Measurements from ENCODE around the gene WDTC1. TPM values are rescaled to one million over a fixed set of nuclear protein-coding genes. Genes with fewer than 3 reads are reported as not detected.

WDTC1 gene
- total RNA-seq, 1 experiment from 2014 or later = 37.1 TPM

- DNase-seq = no peak
- no peaks in the 10 kb centered on the region for H3F3A ChIP-seq (ENCODE audit: insufficient read depth, low read depth)
- BruUV-seq (replicated peaks) = no TSS peak
- no peaks in the 10 kb centered on the region for H4K20me1 ChIP-seq (ENCODE audit: insufficient read depth)
- no peak for TF ChIP-seq EZH2 (IDR thresholded peaks at IDR 0.05; ENCODE audit: low read depth)
- no peak for TF ChIP-seq CTCF (conservative IDR thresholded peaks at IDR 0.05)
- H3K4me3 ChIP-seq = no peak overlapping the region
- no peaks in the 10 kb centered on the region for H3K36me3 ChIP-seq (ENCODE audit: low read depth)
- H3K9me3 ChIP-seq (ENCODE audit: insufficient read depth, low read depth) = no peaks in the 10 kb centered on the region
- no peak overlapping the region for H2AFZ ChIP-seq
- H3K4me1 ChIP-seq (replicated peaks; ENCODE audit: insufficient read depth) = no peaks in the 10 kb centered on the region
- H3K9me2 ChIP-seq (ENCODE audit: insufficient read depth) = no peaks in the 10 kb centered on the region
- intact Hi-C loops (cut with micrococcal nuclease; ENCODE audit: unreplicated experiment) = no loop called here
- no peak overlapping the region for H3K4me2 ChIP-seq
- CTCF ChIA-PET = no interaction called here
- no peaks in the 10 kb centered on the region for H3K79me2 ChIP-seq (ENCODE audit: low read depth)
- no peak overlapping the region for H3K27ac ChIP-seq
- no peaks in the 10 kb centered on the region for H3K27me3 ChIP-seq (ENCODE audit: insufficient read depth, low read depth)
- POLR2A ChIA-PET (ENCODE audit: unreplicated experiment) = no interaction called here
These were observed 34.8 kb downstream of the WDTC1 start for GRCh38 chr1:27269276-27269675.

GRCh38 chr1:27274204-27274603 lies 39.8 kb downstream of the WDTC1 start:
- intact Hi-C loops (cut with micrococcal nuclease; ENCODE audit: unreplicated experiment) = no loop called here
- Histone ChIP-seq H3K27ac (no peak overlapping the region), H2AFZ (no peak overlapping the region), H3K27me3 (ENCODE audit: insufficient read depth, low read depth) (no peaks in the 10 kb centered on the region), H3K4me2 (no peak overlapping the region), H3K4me1 (replicated peaks; ENCODE audit: insufficient read depth) (no peaks in the 10 kb centered on the region), H3K36me3 (ENCODE audit: low read depth) (no peaks in the 10 kb centered on the region), H3K79me2 (ENCODE audit: low read depth) (no peaks in the 10 kb centered on the region), H3K9me2 (ENCODE audit: insufficient read depth) (no peaks in the 10 kb centered on the region), H3K4me3 (no peak overlapping the region), H4K20me1 (ENCODE audit: insufficient read depth) (no peaks in the 10 kb centered on the region), H3F3A (ENCODE audit: insufficient read depth, low read depth) (no peaks in the 10 kb centered on the region), H3K9me3 (ENCODE audit: insufficient read depth, low read depth) (no peaks in the 10 kb centered on the region)
- TF ChIP-seq EZH2 (IDR thresholded peaks at IDR 0.05; ENCODE audit: low read depth) (no peak), CTCF (conservative IDR thresholded peaks at IDR 0.05) (no peak)
- ChIA-PET POLR2A (ENCODE audit: unreplicated experiment) (no interaction called here), CTCF (no interaction called here)
- DNase-seq = no peak
- BruUV-seq (replicated peaks) = no TSS peak

- no peaks in the 10 kb centered on the region for H3K27me3 ChIP-seq (ENCODE audit: insufficient read depth, low read depth)
- H3K36me3 ChIP-seq (ENCODE audit: low read depth) = no peaks in the 10 kb centered on the region
- H3K4me2 ChIP-seq = no peak overlapping the region
- CTCF ChIA-PET = no interaction called here
- H3K9me3 ChIP-seq (ENCODE audit: insufficient read depth, low read depth) = no peaks in the 10 kb centered on the region
- no peaks in the 10 kb centered on the region for H4K20me1 ChIP-seq (ENCODE audit: insufficient read depth)
- H3K27ac ChIP-seq = no peak overlapping the region
- no peak for DNase-seq
- no peaks in the 10 kb centered on the region for H3K9me2 ChIP-seq (ENCODE audit: insufficient read depth)
- H3K4me1 ChIP-seq (replicated peaks; ENCODE audit: insufficient read depth) = no peaks in the 10 kb centered on the region
- H3F3A ChIP-seq (ENCODE audit: insufficient read depth, low read depth) = no peaks in the 10 kb centered on the region
- no peak overlapping the region for H2AFZ ChIP-seq
- no peak for TF ChIP-seq CTCF (conservative IDR thresholded peaks at IDR 0.05)
- no peak for TF ChIP-seq EZH2 (IDR thresholded peaks at IDR 0.05; ENCODE audit: low read depth)
- POLR2A ChIA-PET (ENCODE audit: unreplicated experiment) = no interaction called here
- BruUV-seq (replicated peaks) = no TSS peak
- no peaks in the 10 kb centered on the region for H3K79me2 ChIP-seq (ENCODE audit: low read depth)
- no peak overlapping the region for H3K4me3 ChIP-seq
- intact Hi-C loops (cut with micrococcal nuclease; ENCODE audit: unreplicated experiment) = no loop called here
These were observed 41.3 kb downstream of the WDTC1 start for GRCh38 chr1:27275696-27276095.
